ENCODE results near the gene TRMT61A.
"Not testable (repeated sequence)": the region's sequence is repeated elsewhere in the genome, so short reads cannot be mapped to it uniquely, and the experiment has no call there.

TRMT61A gene

DNA sequence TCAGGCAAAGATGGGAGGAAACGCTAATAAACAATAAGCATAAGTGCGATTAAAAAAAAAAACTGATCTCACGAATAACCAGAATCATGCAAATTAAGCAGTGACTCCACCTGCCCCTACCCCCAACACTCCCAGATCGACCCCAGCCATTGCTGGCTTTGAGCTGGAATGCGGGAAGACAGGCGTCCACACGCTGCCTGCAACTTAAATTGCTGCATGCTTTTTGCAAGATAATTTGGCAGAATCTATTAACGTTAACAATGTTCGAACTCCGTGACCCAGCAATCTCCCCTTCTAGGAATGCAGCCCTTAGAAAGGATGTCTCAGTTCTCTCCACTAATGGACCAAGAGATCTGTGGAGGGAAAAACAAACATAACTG, 5.4 kb upstream of the TRMT61A start:
- no peak for DNase-seq

DNA sequence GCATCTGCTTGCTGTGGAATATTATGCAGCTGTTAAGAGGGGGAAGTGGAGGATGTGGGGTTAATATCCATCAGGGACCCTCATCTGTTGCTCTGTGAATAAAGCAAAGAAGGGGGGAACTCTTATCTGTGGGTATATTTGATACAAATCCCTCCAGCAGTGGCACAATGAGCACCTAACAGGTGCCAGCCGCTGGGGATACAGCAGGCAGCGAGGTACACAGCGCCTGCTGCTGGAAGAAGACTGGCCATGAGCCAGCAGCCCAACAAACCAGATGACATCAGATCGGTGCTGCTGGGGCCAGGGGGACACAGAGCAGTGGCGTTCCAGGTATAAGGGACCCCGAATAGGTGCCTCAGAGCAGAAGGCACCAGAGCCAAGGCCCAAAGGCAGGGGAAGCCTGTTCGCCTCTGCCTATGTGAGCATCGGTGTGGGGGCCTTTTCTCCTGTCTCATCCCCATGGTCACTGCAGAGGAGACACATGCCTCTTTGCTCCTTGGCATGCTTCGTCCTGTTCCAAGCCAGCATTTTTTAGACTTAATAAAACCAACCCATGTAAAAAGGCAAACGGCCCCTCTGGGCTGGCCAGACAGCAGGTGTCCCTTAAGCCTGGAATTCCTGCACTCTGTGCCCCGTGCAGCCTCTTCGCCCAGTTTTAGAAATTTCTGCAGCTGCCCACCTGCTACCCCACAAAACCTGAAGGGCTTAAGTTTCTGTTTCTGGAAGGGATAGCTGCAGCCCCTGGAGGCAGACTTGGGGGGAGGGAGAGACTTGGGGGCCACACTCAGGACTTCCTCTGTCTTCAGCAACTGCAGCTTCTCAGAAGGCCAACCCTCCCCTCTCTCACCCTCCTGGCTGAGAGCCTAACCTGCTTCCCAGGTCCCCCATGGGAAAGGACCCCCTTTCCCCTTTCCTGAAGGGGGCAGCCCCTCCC, 4.7 kb upstream of the TRMT61A start:
- DNase-seq, result no peak

DNA sequence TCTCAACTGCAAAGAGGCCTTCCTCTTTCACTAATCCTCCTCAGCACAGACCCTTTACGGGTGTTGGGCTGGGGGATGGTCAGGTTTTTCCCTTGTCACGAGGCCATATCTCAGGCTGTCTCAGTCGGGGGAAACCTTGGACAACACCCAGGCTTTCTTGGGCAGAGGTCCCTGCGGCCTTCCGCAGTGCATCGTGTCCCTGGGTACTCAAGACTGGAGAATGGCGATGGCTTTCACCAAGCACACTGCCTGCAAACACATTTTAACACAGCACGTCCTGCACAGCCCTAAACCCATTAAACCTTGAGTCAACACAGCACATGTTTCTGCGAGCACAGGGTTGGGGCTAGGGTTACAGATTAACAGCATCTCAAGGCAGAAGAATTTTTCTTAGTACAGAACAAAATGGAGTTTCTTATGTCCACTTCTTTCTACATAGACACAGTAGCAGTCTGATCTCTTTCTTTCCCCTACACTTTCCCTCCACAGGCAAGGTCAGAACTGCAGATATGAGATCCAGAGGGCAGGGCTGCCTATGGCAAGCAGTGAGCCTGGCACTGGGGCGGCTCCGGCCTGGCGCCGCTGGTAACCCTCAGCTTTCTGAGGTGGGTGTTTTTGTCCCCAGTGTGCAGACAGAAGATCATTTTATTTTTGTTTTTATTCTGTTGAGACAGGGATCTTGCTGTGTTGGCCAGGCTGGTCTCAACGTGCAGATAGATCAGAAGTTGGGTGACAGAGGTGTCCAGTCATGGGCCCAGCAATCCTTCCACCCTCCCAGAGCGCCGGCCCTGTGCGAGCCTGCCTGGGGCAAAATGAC, 3.4 kb upstream of the TRMT61A start:
- not testable (repeated sequence) for DNase-seq

DNA sequence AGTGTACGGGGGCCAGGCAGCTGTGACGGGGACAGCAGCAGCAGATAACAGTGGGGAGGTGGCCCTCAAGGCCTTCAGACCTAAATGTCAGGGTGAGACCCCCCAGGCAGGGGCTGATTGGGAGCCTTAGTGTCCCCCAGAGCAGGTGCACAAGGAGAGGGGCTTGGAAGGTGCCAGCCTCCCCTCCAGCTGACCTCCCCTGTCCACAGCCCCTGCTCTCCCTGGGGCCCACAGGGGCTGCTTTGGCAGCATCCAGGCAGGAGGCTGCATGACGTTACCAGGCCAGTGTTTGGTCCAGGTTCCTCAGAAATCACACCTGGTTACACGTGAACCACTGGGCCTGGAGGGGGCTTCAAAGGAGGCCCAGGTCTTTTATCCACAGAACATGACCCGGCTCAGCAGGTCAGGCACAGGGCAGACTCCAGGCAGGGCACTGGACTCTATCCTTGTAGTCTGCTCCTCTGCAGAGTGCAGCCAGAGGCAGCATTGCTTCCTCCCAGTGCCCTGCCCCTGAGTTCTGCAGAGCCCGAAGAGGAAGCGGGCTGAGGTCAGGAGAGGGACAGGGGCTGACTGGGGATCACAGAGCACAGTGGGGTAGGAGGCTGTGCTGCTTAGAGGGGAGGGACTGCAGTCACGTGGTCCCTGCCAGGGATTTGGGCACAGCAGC, 2.6 kb upstream of the TRMT61A start:
- DNase-seq, result no peak

DNA sequence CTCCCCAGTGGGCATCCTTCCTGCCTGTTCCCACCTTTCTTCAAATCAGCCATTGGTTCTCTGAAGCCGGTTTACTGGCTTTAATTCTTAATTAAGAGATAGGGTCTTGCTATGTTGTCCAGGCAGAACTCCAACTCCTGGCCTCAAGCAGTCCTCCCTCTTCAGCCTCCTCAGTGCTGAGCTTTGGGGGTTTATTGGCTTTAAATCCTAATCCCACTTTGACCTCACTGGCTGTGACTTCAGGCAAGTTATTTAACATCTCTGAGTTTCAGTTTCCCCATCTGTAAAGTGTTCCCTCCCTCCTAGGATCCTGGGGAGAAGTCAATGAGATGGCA, 2.1 kb upstream of the TRMT61A start:
- no peak for DNase-seq

DNA sequence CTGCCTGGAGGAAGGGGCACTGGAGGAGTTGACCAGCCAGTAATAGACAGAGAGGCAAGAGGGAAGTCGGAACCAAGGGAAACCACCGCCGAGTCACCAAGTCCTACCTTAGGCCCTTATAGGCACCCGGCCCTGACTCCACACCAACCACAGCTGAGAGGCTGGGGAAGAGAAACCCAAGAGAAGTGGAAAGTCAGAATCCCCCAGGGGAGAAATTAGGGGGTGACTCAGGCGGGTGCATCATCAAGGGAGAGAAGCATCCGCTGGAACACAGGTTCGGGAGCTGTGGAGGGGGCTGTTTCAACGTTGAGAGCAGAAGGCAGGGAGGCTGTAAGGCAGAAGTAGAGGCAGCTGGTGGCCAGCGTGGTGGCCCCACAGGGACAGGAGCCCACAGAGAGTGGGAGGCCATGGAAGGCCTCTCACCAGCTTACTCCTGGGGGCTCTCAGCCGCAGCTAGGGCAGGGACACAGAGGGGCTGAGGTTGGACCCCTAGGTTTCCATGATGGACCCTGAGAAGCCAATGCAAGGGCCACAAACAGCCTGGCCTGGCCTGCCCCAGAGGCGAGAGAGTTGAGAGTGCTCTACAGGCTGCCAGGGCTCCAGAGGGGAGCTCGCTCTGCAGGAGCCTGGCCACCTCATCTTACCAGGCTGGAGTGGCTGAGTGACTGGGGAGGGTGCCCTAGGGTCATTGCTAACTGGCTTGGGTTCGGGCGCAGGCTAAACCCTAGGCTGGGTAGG, 1.4 kb upstream of the TRMT61A start:
- DNase-seq, result no peak

DNA sequence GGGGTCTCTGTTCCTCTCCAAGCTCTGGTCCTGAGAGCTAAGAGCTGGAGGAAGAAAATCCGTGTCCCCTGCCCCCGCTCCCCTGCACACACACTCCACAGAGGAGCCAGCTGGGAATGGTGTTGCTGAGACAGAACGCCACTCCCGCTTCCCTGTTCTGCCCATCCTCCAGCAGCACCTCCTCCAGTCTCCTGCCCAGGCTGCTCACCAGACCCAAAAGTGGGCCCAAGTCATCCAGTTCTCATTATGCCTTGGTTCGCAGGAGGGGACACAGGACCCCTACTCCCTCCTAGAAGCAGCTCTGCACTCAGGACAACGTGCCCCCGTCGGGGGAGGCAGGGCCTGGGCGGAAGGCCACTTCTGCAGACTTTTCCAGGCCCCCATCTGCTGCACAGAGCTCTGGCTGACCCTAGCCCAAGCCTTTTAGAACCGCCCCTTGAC, 830 bp upstream of the TRMT61A start:
- no peak for DNase-seq

DNA sequence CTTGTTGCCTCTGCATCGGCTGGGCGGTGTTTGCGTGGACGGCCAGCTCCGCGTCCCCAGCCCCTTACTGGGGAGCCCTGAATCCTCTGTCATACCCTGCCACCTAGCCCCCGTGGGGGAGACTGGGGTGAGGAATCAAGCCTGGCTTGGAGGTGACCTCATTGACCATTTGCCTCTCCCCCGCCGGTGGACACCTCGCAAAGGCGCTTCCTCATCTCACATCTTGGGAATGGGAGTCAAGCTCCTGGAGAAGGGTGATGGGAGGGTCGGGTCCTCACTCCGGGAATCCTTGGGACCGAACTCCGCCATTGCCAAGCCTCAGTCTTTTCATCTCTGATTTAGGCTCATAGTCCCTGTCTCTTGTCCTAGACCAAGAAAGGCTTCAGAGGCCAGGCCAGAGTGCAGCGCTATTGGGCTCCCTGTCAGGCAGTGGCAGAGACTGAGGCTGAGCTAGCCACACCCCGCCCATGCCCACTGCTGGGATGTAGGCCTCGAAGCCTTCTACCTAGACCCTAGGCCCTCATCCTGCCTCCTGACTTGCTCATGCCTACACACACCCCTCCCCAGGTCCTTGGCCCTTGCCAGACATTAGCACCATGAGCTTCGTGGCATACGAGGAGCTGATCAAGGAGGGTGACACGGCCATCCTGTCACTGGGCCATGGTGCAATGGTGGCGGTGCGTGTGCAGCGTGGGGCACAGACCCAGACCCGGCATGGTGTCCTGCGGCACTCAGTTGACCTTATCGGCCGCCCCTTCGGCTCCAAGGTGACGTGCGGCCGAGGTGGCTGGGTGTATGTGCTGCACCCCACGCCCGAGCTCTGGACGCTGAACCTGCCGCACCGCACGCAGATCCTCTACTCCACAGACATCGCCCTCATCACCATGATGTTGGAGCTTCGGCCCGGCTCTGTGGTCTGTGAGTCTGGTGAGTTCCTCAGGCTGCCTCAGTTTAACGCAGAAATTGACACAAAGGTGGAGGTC, 678 bp downstream of the TRMT61A start:
- no peak for DNase-seq

DNA sequence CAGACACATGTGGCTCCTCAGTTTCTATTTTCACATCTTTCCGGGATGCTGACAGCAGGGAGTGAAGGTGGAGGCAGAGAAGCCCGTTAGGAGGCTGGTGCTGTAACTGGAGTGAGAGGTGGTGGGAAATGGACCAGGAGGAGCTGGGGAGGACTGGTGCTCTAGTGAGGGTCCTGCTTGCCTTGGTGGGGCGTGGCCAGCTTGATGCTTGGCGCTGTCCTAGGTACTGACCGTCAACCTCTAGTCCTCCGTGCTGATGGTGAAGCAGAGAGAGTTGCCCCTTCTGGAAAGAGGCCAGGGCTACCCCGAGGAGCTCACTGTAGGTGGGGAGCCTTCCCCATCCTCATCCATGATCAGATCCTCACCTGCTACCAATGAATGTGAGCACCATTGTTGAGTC, 1.4 kb downstream of the TRMT61A start:
- DNase-seq, result no peak

DNA sequence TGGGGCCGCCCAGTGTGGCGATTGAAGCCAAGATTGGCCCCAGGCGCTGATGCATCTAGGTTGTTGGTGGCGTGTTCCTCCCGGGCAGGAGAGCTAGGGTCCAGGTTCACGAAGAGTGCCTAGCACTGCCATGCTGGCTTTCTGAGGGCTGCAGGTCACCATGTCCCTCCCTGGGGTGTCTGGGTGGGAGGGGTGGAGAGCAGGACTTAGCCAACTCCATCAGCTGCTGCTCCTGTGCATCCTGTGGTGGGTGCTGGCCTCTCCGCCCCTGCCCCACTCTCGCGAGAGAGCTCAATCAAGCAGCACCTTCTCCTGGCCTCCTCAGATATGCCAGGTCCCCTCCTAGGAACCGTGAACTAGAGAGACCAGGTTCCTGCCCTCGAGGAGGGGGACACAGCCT, 1.8 kb downstream of the TRMT61A start:
- no peak for DNase-seq

DNA sequence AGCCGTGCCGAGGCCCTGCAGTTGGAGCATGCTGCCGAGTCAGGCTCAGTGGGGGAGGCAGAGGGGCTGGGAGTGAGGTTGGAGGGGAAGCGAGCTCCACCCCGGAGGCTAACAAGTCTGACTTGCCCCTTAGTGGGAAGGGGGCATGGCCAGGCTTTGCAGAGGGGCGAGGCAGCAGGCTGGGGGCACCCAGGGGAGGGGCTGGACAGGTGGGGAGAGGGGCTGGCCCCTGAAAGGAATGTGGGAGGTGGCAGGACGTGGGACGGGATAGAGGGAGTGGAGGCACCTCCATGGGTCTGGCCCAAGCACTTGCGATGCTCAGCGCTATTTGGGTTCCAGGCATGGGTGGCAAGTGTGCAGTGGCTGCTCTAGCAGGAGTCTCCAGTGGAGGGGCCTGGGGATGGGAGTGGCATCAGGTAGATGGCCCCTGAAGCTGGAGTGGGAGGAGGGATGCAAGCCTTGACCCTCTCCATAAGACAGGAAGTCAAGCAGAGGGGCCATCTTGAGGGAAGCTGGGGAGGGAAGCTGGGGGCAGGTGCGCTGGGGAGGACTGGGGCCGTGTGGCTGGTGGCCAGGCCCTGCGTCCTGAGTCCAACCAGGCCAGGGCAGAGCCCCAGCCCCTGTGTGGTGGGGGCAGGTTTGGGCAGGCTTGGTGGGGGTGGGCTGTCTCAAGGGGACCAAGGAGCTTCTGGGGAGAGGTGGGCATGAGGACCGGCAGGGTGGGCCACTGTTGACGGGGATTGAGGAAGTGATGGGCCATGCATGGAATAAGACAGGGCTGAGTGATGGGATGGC, 2.6 kb downstream of the TRMT61A start:
- DNase-seq, result no peak

DNA sequence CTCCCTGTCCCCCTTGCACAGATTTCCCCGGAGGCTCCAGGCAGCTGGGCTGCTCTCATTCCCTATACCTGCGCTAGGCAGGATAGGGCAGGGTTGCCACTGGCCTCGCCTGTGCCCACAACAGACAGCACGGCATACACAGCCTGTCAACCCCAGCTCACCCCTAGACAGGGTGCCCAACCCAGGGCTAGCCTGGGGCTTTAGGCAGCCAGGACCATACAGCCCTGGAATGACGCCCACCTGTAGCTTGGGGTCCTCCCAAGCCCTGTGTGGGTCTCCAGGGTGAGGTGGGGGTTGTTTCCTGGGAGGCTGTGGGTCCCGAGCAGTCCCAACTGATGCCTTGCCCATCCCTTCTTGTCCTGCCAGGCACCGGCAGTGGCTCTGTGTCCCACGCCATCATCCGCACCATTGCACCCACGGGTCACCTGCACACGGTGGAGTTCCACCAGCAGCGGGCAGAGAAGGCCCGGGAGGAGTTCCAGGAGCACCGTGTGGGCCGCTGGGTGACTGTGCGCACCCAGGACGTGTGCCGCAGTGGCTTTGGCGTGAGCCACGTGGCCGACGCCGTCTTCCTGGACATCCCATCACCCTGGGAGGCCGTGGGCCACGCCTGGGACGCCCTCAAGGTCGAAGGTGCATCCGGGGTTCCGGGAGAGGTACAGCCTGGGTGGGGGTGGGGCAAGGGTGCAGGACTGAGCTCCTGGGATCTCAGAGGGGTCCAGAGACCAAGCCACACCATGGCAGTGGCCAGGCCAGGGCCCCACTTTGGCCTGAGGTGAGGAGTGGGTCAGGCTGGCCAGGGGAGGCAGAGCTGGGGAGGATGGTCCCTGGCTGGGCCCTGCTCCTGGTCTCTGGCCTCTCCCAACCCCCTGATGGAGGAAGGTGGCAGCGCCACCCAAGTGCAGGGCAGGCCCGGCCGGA, 3.5 kb downstream of the TRMT61A start:
- no peak for DNase-seq

DNA sequence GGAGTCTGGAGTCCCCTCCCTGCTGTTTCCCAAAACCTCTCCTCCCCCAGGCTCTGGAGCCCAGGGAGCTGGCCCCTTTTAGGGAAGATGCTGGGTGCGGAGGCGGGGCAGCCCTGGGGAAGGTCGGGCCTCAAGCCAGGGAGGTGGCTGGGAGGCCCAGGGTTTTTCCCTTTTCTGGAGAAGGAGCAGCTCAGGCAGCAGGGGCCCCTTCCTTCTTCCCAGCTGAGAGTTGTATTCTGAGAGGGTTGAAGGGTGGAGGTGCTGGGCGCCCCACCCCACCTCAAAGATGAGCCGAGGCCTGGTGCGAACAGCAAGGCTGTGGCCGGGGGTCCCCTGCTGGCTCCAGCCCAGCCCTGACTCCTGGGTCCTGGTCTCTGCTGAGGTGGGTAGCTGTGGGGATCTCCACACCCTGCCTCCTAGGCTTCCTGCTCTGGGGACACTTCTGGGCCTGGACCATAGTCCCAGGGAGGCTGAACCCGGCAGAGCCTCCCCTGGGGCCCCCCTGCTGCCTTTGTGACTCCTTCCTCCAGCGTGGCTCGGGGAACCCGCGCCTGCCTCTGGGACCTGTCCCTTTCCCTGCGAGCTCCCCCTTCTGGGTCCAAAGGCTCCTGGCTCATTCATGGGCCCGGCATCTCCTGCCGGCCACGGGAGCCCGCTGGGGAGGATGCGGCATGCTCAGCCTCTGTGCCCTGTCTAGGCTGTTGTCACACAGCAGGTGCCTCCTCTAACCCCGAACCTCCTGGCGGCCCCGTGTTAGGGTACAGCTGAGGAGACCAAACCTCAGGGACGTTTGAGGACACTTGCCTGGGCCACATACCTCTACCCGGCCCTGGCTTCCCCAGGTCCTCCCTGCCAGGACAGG, 4.4 kb downstream of the TRMT61A start:
- no peak for DNase-seq

DNA sequence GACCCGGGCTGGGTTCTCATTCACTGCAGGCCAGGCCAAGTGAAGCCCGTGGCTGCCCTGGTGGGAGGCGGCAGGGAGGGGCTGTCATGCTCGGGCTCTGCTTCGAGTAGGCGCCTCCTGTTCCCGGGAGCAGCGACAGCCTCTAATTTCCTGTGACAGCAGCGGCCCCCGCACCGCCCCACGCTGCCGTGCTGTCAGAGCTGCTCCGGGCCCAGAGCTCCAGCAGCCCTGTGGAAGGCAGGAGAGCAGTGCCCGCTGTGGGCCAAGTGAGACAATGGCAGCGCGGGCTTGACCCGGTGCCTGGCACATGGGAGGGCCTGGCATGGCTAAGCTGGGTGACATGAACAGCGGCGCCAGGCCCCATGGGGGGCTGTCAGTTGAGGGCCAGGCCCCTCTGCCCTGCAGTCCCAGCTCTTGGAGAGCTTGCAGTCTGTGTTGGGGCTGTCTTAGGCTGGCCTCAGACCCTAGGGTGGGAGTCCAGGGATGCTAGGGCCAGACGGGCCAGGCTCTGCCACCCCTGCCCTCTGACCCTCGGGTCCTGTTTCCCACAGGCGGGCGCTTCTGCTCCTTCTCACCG, 5.1 kb downstream of the TRMT61A start:
- DNase-seq, result no peak

DNA sequence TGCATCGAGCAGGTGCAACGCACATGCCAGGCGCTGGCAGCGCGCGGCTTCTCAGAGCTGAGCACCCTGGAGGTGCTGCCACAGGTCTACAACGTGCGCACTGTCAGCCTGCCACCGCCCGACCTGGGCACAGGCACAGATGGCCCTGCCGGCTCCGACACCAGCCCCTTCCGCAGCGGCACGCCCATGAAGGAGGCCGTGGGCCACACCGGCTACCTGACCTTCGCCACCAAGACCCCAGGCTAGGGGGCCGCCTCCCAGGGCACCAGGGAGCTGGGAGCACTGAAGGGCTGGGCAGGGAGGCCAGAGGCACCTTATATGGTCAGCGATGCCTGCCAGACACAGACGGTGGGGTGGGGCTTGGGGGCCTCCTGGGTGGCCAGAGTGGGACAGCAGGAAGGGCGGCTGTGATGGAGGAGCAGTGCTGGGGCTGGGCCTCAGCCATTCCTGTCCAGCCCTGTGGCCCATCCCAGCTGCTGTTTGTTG, 5.6 kb downstream of the TRMT61A start:
- DNase-seq, result no peak

DNA sequence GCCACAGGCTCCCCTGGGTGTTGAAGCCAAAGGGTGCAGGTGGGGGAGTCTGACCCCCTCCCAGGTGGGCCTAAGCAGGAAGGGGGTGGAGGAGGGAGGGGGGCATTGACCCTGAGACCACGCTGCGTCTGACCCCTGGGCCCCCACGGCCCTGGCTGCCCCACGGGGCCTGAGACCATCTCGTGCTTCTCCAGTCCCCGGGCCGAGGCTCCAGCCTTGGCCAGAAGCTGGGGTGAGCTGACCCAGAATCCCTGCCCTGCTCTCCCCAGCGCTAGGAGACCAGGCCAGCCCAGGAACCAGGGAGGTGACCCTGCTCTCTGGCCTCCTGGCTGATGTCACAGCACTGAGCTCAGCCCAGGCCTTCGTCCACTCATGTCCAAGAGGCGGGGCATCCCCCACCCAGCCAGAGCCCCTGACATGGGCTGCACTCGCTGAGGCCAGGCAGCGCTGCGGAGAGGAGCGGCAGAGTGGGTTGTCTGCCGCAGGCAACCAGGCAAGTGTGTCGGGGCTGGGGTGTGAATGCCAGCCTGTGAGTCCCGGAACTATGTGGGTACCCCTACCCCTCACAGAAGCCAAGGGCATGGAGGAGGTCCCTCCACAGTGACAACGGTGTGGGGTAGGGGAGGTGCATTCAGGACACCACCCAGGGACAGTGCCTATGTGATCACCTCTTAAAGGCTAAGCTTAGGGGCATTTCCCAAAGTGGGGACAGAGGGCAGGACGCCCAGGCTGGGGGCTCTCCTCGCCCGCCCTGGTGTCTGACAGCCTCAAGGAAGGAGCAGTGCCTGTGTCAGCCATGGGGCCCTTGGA, 6.3 kb downstream of the TRMT61A start:
- DNase-seq, result no peak

DNA sequence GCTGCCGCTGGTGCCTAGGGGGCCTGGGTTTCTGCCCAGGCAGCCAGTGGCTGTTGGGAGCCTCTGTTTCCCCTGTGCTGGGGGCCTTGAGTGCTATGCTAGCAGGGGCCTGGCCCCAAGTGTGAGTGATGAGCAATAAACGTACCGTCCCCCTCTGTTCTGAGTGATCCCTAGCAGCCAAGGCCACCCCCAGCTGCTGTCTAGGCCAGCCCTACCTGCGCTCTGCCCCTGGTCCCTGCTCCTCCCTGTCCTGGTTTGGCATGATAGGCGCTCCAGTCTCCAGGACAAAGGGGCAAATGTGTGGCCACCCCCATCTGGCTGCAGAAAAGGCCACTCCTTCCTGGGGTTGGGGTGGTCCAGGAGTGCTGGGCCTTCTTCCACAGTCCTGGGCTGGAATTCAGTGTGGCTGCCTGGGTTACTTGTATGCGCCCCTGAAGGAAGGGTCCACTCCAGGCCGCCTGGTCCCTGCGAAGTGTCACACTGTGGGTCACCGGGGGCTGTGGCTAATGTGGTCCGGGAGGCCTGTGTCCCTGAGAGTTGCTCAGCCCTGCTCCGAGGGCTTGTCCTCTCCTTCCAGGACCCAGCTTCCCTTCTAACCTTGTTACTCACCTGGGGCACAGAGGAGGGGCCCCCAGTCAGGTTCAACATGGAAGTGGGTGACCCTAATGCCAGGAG, 7.0 kb downstream of the TRMT61A start:
- no peak for DNase-seq

All from NCI-H1417 treated with DMSO at 0.1 percent for 48 hours (cell line).